ENCODE measurements around the gene GOLGA3.
"Not testable (repeated sequence)": the region's sequence is repeated elsewhere in the genome, so short reads cannot be mapped to it uniquely, and the experiment has no call there.

GOLGA3 gene

GRCh38 chr12:132784580-132784979 lies 44.1 kb downstream of the GOLGA3 start:
- DNase-seq (ENCODE audit: low read depth) = no peak
- H3K4me3 ChIP-seq (ENCODE audit: low read length) = no peak overlapping the region
- TF ChIP-seq CTCF (conservative IDR thresholded peaks at IDR 0.05; ENCODE audit: low read depth, low read length) = no peak

- no peak for TF ChIP-seq CTCF (conservative IDR thresholded peaks at IDR 0.05; ENCODE audit: low read depth, low read length)
- H3K4me3 ChIP-seq (ENCODE audit: low read length) = no peak overlapping the region
- no peak for DNase-seq (ENCODE audit: low read depth)
Measured at GRCh38 chr12:132783917-132784531, 44.6 kb downstream of the GOLGA3 start.

- no peak for TF ChIP-seq CTCF (conservative IDR thresholded peaks at IDR 0.05; ENCODE audit: low read depth, low read length)
- DNase-seq (ENCODE audit: low read depth) = no peak
- no peak overlapping the region for H3K4me3 ChIP-seq (ENCODE audit: low read length)
Measured at GRCh38 chr12:132781938-132782337, 46.7 kb downstream of the GOLGA3 start.

GRCh38 chr12:132779781-132780353 lies 48.8 kb downstream of the GOLGA3 start:
- no peak overlapping the region for H3K4me3 ChIP-seq (ENCODE audit: low read length)
- DNase-seq (ENCODE audit: low read depth) = no peak
- TF ChIP-seq CTCF (conservative IDR thresholded peaks at IDR 0.05; ENCODE audit: low read depth, low read length) = no peak

- no peak for DNase-seq (ENCODE audit: low read depth)
- no peak for TF ChIP-seq CTCF (conservative IDR thresholded peaks at IDR 0.05; ENCODE audit: low read depth, low read length)
- no peak overlapping the region for H3K4me3 ChIP-seq (ENCODE audit: low read length)
Measured at GRCh38 chr12:132777614-132778013, 51.1 kb downstream of the GOLGA3 start.

GRCh38 chr12:132776816-132777568 lies 51.7 kb downstream of the GOLGA3 start:
- no peak overlapping the region for H3K4me3 ChIP-seq (ENCODE audit: low read length)
- no peak for DNase-seq (ENCODE audit: low read depth)
- no peak for TF ChIP-seq CTCF (conservative IDR thresholded peaks at IDR 0.05; ENCODE audit: low read depth, low read length)

- not testable (repeated sequence) for DNase-seq (ENCODE audit: low read depth); H3K4me3 ChIP-seq (ENCODE audit: low read length)
Measured at GRCh38 chr12:132776230-132776625, 52.4 kb downstream of the GOLGA3 start.
